ENCODE results near the gene GSTCD. TPM values are rescaled to one million over a fixed set of nuclear protein-coding genes. Genes with fewer than 3 reads are reported as not detected.

The GSTCD gene
- polyA plus RNA-seq, 1 experiment = 4.6 TPM

GRCh38 chr4:105707782-105708180 lies 803 bp upstream of the GSTCD start:
- no peaks in the 10 kb centered on the region for H3K36me3 ChIP-seq (ENCODE audit: control insufficient read depth, insufficient read depth, low read length)
- H3K27me3 ChIP-seq (ENCODE audit: control insufficient read depth, insufficient read depth, low read length) = no peaks in the 10 kb centered on the region
- H3K4me3 ChIP-seq (ENCODE audit: low read depth, low read length) = peak overlapping the region; percentile 91
- ChIA-PET POLR2A (no interaction called here), CTCF (no interaction called here)
- DNase-seq (ENCODE audit: low read depth) = no peak
- TF ChIP-seq CTCF (IDR thresholded peaks at IDR 0.05; ENCODE audit: insufficient read depth, low read depth, low read length) = no peak

- H3K4me3 ChIP-seq (ENCODE audit: low read depth, low read length) = peak overlapping the region; percentile 91
- ChIA-PET POLR2A (no interaction called here), CTCF (no interaction called here)
- no peaks in the 10 kb centered on the region for H3K27me3 ChIP-seq (ENCODE audit: control insufficient read depth, insufficient read depth, low read length)
- no peak for DNase-seq (ENCODE audit: low read depth)
- TF ChIP-seq CTCF (IDR thresholded peaks at IDR 0.05; ENCODE audit: insufficient read depth, low read depth, low read length) = no peak
- no peaks in the 10 kb centered on the region for H3K36me3 ChIP-seq (ENCODE audit: control insufficient read depth, insufficient read depth, low read length)
These were observed 482 bp downstream of the GSTCD start for GRCh38 chr4:105709081-105709450.

GRCh38 chr4:105710012-105710600 lies 1.5 kb downstream of the GSTCD start:
- POLR2A ChIA-PET = interaction anchor here (0.7 kb wide), 1 partner anchor 8 kb away, joined by 18 read pairs; no protein-coding TSS in a partner anchor
- Histone ChIP-seq H3K36me3 (ENCODE audit: control insufficient read depth, insufficient read depth, low read length) (no peaks in the 10 kb centered on the region), H3K4me3 (ENCODE audit: low read depth, low read length) (no peak overlapping the region), H3K27me3 (ENCODE audit: control insufficient read depth, insufficient read depth, low read length) (no peaks in the 10 kb centered on the region)
- CTCF ChIA-PET = interaction anchor here (0.5 kb wide), 1 partner anchor 231 kb away, joined by 3 read pairs; no protein-coding TSS in a partner anchor
- TF ChIP-seq CTCF (IDR thresholded peaks at IDR 0.05; ENCODE audit: insufficient read depth, low read depth, low read length) = no peak
- DNase-seq (ENCODE audit: low read depth) = no peak

- no peak for DNase-seq (ENCODE audit: low read depth)
- Histone ChIP-seq H3K4me3 (ENCODE audit: low read depth, low read length) (no peak overlapping the region), H3K36me3 (ENCODE audit: control insufficient read depth, insufficient read depth, low read length) (no peaks in the 10 kb centered on the region), H3K27me3 (ENCODE audit: control insufficient read depth, insufficient read depth, low read length) (no peaks in the 10 kb centered on the region)
- TF ChIP-seq CTCF (IDR thresholded peaks at IDR 0.05; ENCODE audit: insufficient read depth, low read depth, low read length) = no peak
- CTCF ChIA-PET = no interaction called here
- POLR2A ChIA-PET = no interaction called here
These were observed 2.1 kb downstream of the GSTCD start for GRCh38 chr4:105710678-105711077.

- no peak for DNase-seq (ENCODE audit: low read depth)
- Histone ChIP-seq H3K36me3 (ENCODE audit: control insufficient read depth, insufficient read depth, low read length) (no peaks in the 10 kb centered on the region), H3K4me3 (ENCODE audit: low read depth, low read length) (no peak overlapping the region), H3K27me3 (ENCODE audit: control insufficient read depth, insufficient read depth, low read length) (no peaks in the 10 kb centered on the region)
- no peak for TF ChIP-seq CTCF (IDR thresholded peaks at IDR 0.05; ENCODE audit: insufficient read depth, low read depth, low read length)
- ChIA-PET CTCF (no interaction called here), POLR2A (no interaction called here)
These were observed 4.2 kb downstream of the GSTCD start for GRCh38 chr4:105712766-105713165.

Measured in BJ (cell line).